ENCODE data around the gene SARDH.
"Not testable (repeated sequence)": the region's sequence is repeated elsewhere in the genome, so short reads cannot be mapped to it uniquely, and the experiment has no call there.

SARDH gene

GRCh38 chr9:133775951-133776905 is 38.1 kb upstream of the SARDH start:
- no peak for DNase-seq (ENCODE audit: low spot score)

- DNase-seq (ENCODE audit: low spot score): no peak
These were observed 37.1 kb upstream of the SARDH start for GRCh38 chr9:133775291-133775690.

- DNase-seq (ENCODE audit: low spot score): no peak
These were observed 36.6 kb upstream of the SARDH start for GRCh38 chr9:133774799-133775198.

- DNase-seq (ENCODE audit: low spot score): no peak
These were observed 35.9 kb upstream of the SARDH start for GRCh38 chr9:133773889-133774655.

- DNase-seq (ENCODE audit: low spot score): no peak
These were observed 34.4 kb upstream of the SARDH start for GRCh38 chr9:133772581-133772980.

- no peak for DNase-seq (ENCODE audit: low spot score)
These were observed 33.6 kb upstream of the SARDH start for GRCh38 chr9:133771486-133772482.

GRCh38 chr9:133770076-133770777 is 32.1 kb upstream of the SARDH start:
- no peak for DNase-seq (ENCODE audit: low spot score)

- DNase-seq (ENCODE audit: low spot score): no peak
These were observed 31.4 kb upstream of the SARDH start for GRCh38 chr9:133769511-133770075.

GRCh38 chr9:133768859-133769510 is 30.8 kb upstream of the SARDH start:
- DNase-seq (ENCODE audit: low spot score): no peak

- DNase-seq (ENCODE audit: low spot score): no peak
These were observed 30.3 kb upstream of the SARDH start for GRCh38 chr9:133768371-133768858.

- no peak for DNase-seq (ENCODE audit: low spot score)
These were observed 29.5 kb upstream of the SARDH start for GRCh38 chr9:133767625-133768024.

GRCh38 chr9:133767008-133767407 is 28.9 kb upstream of the SARDH start:
- DNase-seq (ENCODE audit: low spot score): no peak

GRCh38 chr9:133766234-133766633 is 28.1 kb upstream of the SARDH start:
- DNase-seq (ENCODE audit: low spot score): not testable (repeated sequence)

- no peak for DNase-seq (ENCODE audit: low spot score)
These were observed 25.4 kb upstream of the SARDH start for GRCh38 chr9:133763272-133764183.

- no peak for DNase-seq (ENCODE audit: low spot score)
These were observed 24.5 kb upstream of the SARDH start for GRCh38 chr9:133762488-133763271.

GRCh38 chr9:133761641-133762248 is 23.6 kb upstream of the SARDH start:
- DNase-seq (ENCODE audit: low spot score): no peak

GRCh38 chr9:133760713-133761290 is 22.6 kb upstream of the SARDH start:
- DNase-seq (ENCODE audit: low spot score): no peak
